Fibroblast of villous mesenchyme (primary cell): ENCODE data around the gene TRPM5. TPM values are rescaled to one million over a fixed set of nuclear protein-coding genes. Genes with fewer than 3 reads are reported as not detected.

Experiments
- DNase-seq: peaks from one replicate; pipeline ENCODE4 v3.0.0-alpha.2; 2010; ENCODE audit warnings: low read depth
- H3K4me3 ChIP-seq: 2 replicates; pipeline ENCODE4 v1.5.1; 2011; ENCODE audit warnings: low read depth, mild to moderate bottlenecking, low read length
- total RNA-seq: library from RNA; depleted of rRNA; stranded (reverse); fragments of >200 nt; gene quantifications from 2 replicates; pipeline ENCODE4 v1.2.3, GENCODE V29; 2012
- TF ChIP-seq, protein P1 (sequence below): IDR thresholded peaks from 2 replicates; pipeline ENCODE4 v1.5.1; 2012; ENCODE audit warnings: low read depth, mild to moderate bottlenecking, low read length; ENCODE audit not compliant: insufficient read depth

Gene TRPM5
- total RNA-seq, 1 donor, result not detected

- no peak overlapping the region for H3K4me3 ChIP-seq
- no peak for DNase-seq
- TF ChIP-seq, protein P1, sequence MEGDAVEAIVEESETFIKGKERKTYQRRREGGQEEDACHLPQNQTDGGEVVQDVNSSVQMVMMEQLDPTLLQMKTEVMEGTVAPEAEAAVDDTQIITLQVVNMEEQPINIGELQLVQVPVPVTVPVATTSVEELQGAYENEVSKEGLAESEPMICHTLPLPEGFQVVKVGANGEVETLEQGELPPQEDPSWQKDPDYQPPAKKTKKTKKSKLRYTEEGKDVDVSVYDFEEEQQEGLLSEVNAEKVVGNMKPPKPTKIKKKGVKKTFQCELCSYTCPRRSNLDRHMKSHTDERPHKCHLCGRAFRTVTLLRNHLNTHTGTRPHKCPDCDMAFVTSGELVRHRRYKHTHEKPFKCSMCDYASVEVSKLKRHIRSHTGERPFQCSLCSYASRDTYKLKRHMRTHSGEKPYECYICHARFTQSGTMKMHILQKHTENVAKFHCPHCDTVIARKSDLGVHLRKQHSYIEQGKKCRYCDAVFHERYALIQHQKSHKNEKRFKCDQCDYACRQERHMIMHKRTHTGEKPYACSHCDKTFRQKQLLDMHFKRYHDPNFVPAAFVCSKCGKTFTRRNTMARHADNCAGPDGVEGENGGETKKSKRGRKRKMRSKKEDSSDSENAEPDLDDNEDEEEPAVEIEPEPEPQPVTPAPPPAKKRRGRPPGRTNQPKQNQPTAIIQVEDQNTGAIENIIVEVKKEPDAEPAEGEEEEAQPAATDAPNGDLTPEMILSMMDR, result no peak
These were observed 12.9 kb downstream of the TRPM5 start for GRCh38 chr11:2431395-2431794.

GRCh38 chr11:2428322-2428795 lies 16.0 kb downstream of the TRPM5 start:
- DNase-seq, result peak; percentile 53
- H3K4me3 ChIP-seq, result no peak overlapping the region
- TF ChIP-seq, protein P1, result peak; percentile 92

DNA sequence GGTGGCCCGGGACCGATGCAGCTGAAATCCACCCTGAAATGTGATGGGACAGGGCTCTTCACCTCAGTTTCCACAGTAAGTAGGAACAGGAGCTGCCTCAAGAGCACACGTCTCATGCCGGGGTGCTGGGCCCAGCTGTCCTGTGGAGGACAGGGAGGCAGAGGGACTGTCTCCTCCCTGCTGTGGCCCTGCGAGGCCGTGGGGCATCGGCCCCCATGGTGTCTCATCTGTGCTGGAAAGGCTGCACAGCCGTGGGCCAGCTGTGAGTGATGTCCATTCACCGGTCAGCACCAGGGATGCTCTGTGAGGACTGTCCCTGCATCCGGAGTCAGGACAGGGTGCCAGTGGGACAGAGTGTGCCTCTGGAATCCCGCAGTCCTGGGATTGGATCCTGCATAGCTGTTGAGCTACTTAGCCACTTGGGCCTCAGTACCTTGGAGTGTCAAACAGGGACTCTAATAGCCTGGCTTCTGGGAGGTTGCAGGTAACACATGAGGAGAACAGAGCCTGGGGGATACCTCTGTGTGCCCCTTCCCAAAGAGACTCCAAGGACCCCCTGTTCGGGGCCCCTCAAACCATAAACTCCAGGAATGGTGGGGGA lies 16.5 kb downstream of the TRPM5 start:
- TF ChIP-seq, protein P1, result no peak
- no peak overlapping the region for H3K4me3 ChIP-seq

DNA sequence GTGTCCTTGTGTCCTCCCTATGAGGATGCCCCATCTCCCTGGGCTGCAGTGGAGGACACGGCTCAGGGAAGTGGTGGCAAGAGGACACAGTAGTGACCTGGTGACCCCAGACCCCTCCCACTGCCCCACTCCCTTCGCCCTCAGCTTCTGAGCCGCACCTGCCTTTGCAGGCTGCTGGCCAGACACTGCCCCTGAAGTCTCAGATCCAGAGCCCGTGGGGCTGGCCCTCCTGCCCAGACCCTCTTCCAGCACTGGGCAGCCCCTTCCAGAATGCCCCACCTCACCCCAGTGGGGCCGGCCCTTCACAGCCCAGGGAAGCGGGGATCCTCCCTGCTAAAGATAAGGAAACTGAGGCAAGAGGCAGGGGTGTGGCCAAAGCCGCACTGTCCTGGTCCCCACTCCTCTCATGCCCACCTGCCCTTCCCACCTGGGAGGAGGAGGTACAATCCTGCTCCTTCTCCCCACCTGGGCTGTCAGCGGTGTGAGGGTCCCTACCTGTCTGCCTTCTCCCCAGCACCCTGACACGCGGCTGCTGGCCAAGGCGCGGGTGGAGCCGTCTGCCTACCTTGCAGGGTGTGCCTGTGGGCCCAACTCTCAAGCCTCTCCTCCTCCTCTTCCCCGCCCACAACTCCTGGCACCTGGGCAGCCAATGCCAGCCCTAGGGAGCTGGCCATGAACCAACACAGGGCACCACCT lies 17.3 kb downstream of the TRPM5 start:
- DNase-seq, result no peak
- TF ChIP-seq, protein P1, result no peak

More for the DNA sequence above, 16.5 kb downstream of the TRPM5 start:
- no peak for DNase-seq

DNA sequence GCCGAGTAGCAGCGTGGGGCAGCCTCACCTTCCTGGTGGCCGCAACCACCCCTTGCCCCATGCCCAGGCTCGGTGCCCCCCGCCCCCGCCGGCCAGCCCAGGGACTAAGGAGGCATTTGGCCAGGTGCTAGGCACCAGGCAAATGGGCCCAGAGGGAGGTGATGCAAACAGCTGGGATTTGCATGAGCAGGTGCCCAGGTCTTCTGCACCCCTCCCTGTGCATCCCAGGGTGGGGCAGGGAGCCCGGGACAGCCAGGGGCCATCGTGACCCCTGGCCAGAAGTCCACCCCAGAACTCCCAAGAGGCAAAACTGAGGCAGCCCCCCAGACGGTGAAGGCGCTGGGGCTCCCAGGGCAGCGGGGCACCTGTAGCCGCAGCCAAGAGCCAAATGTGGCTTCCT lies 18.1 kb downstream of the TRPM5 start:
- TF ChIP-seq, protein P1, result no peak
- no peak for DNase-seq
- H3K4me3 ChIP-seq, result no peak overlapping the region

More for the DNA sequence above, 17.3 kb downstream of the TRPM5 start:
- H3K4me3 ChIP-seq, result no peak overlapping the region

GRCh38 chr11:2425506-2425905 lies 18.8 kb downstream of the TRPM5 start:
- DNase-seq, result no peak
- TF ChIP-seq, protein P1, result no peak
- no peak overlapping the region for H3K4me3 ChIP-seq
